GM23338 (cell line): Measurements from ENCODE around the gene PACSIN1. TPM values are rescaled to one million over a fixed set of nuclear protein-coding genes. Genes with fewer than 3 reads are reported as not detected.

Experiments
- ATAC-seq: fragments of 200-7000 bp; cut with Tn5 transposase; 3 replicates; pipeline ENCODE4 v1.9.1; 2020
- DNase-seq: peaks from one replicate; pipeline ENCODE4 v3.0.0-alpha.2; 2015; ENCODE audit warnings: low spot score
- H2AFZ ChIP-seq: fragments of 200-600 bp; sonication (generic); 2 replicates; pipeline ENCODE4 v1.8.0; 2016; ENCODE audit warnings: antibody characterized with exemption, mild to moderate bottlenecking, moderate library complexity
- H3F3A ChIP-seq: fragments of 200-600 bp; sonication (generic); replicated peaks from 2 replicates; pipeline ENCODE4 v1.8.0; 2017; ENCODE audit warnings: antibody characterized with exemption, mixed run types, low read depth
- H3K27ac ChIP-seq: fragments of 200-600 bp; sonication (generic); 2 replicates; pipeline ENCODE4 v1.6.1; 2016; ENCODE audit warnings: low read depth
- H3K27me3 ChIP-seq: fragments of 200-600 bp; sonication (generic); 2 replicates; pipeline ENCODE4 v1.8.0; 2016; ENCODE audit warnings: mild to moderate bottlenecking, mixed run types, moderate library complexity; ENCODE audit not compliant: insufficient read depth
- H3K36me3 ChIP-seq: fragments of 200-600 bp; sonication (generic); 2 replicates; pipeline ENCODE4 v1.8.0; 2016; ENCODE audit warnings: mild to moderate bottlenecking; ENCODE audit not compliant: insufficient read depth
- H3K4me1 ChIP-seq: fragments of 200-600 bp; sonication (generic); 2 replicates; pipeline ENCODE4 v1.8.0; 2016; ENCODE audit warnings: mild to moderate bottlenecking, moderate library complexity; ENCODE audit not compliant: insufficient read depth
- H3K4me2 ChIP-seq: fragments of 200-600 bp; sonication (generic); 2 replicates; pipeline ENCODE4 v1.7.1; 2017; ENCODE audit warnings: mixed run types
- H3K4me3 ChIP-seq: fragments of 200-600 bp; sonication (generic); 2 replicates; pipeline ENCODE4 v1.6.1; 2016; ENCODE audit warnings: mixed run types
- H3K79me2 ChIP-seq: fragments of 200-600 bp; sonication (generic); replicated peaks from 2 replicates; pipeline ENCODE4 v1.8.0; 2017; ENCODE audit warnings: mild to moderate bottlenecking; ENCODE audit not compliant: insufficient read depth
- H3K9me2 ChIP-seq: fragments of 200-600 bp; sonication (generic); 2 replicates; pipeline ENCODE4 v1.8.0; 2017; ENCODE audit not compliant: insufficient read depth
- H4K20me1 ChIP-seq: fragments of 200-600 bp; sonication (generic); replicated peaks from 2 replicates; pipeline ENCODE4 v1.8.0; 2017; ENCODE audit warnings: mild to moderate bottlenecking; ENCODE audit not compliant: insufficient read depth
- H3K27ac Mint-ChIP-seq: 2 replicates; pipeline ENCODE4 v1.8.0; 2020; ENCODE audit warnings: inconsistent platforms, mild to moderate bottlenecking, moderate library complexity, mixed read lengths
- H3K27me3 Mint-ChIP-seq: 3 replicates; pipeline ENCODE4 v1.8.0; 2022; ENCODE audit warnings: low read depth, mild to moderate bottlenecking, moderate library complexity, mixed read lengths, inconsistent platforms; ENCODE audit not compliant: insufficient read depth, poor library complexity
- H3K36me3 Mint-ChIP-seq: 3 replicates; pipeline ENCODE4 v1.8.0; 2021; ENCODE audit warnings: low read depth, mild to moderate bottlenecking, inconsistent platforms, moderate library complexity, mixed read lengths
- H3K4me1 Mint-ChIP-seq: 3 replicates; pipeline ENCODE4 v1.8.0; 2020; ENCODE audit warnings: mild to moderate bottlenecking, inconsistent platforms, mixed read lengths
- H3K4me3 Mint-ChIP-seq: 3 replicates; pipeline ENCODE4 v1.8.0; 2021; ENCODE audit warnings: moderate library complexity, mild to moderate bottlenecking, inconsistent platforms, mixed read lengths
- H3K9me3 Mint-ChIP-seq: 3 replicates; pipeline ENCODE4 v1.8.0; 2020; ENCODE audit warnings: moderate library complexity, mild to moderate bottlenecking, inconsistent platforms, mixed read lengths
- CREB1 ChIP-seq: fragments of 250-450 bp; sonication (Bioruptor Pico); IDR thresholded peaks from 2 replicates; pipeline ENCODE4 v1.5.0; 2020; ENCODE audit warnings: low read depth, mild to moderate bottlenecking, moderate library complexity
- EZH2 ChIP-seq: fragments of 200-600 bp; sonication (generic); IDR thresholded peaks from one replicate; pipeline ENCODE4 v1.8.0; 2017; ENCODE audit warnings: antibody characterized with exemption, mild to moderate bottlenecking, low read depth; ENCODE audit not compliant: unreplicated experiment
- EZH2phosphoT487 ChIP-seq: fragments of 200-600 bp; sonication (generic); IDR thresholded peaks from one replicate; pipeline ENCODE4 v1.8.1; 2018; ENCODE audit warnings: antibody characterized with exemption; ENCODE audit not compliant: unreplicated experiment
- JUNB ChIP-seq: IDR thresholded peaks from one replicate; pipeline ENCODE4 v1.6.1; 2016; ENCODE audit warnings: antibody characterized with exemption; ENCODE audit not compliant: unreplicated experiment
- NANOG ChIP-seq: IDR thresholded peaks from 2 replicates; pipeline ENCODE4 v1.6.1; 2016; ENCODE audit warnings: antibody characterized with exemption, borderline replicate concordance
- POLR2AphosphoS5 ChIP-seq: IDR thresholded peaks from 2 replicates; pipeline ENCODE4 v1.6.1; 2016; ENCODE audit warnings: antibody characterized with exemption, low read depth
- STAT1 ChIP-seq: IDR thresholded peaks from one replicate; pipeline ENCODE4 v1.6.1; 2016; ENCODE audit warnings: antibody characterized with exemption; ENCODE audit not compliant: unreplicated experiment
- ZNF114 ChIP-seq: fragments of 250-450 bp; sonication (Bioruptor Pico); IDR thresholded peaks from 2 replicates; pipeline ENCODE4 v1.5.0; 2020; ENCODE audit warnings: mild to moderate bottlenecking, moderate library complexity
- ZNF331 ChIP-seq: fragments of 250-450 bp; sonication (Bioruptor Pico); IDR thresholded peaks from 2 replicates; pipeline ENCODE4 v1.5.0; 2020; ENCODE audit warnings: low read depth, mild to moderate bottlenecking, moderate library complexity
- polyA plus RNA-seq: library from polyadenylated mRNA; unstranded; fragments of >200 nt; fragmentation: Nextera tagmentation; extraction: Ambion mirVana; gene quantifications from 2 replicates; pipeline ENCODE4 v1.2.1, GENCODE V29; 2016
- total RNA-seq: library from RNA; depleted of rRNA; stranded (reverse); fragments of >200 nt; shearing (Covaris generic); gene quantifications from 2 replicates; pipeline ENCODE4 v1.2.3, GENCODE V29; 2014
- TF ChIP-seq, protein P1 (sequence below), 2 experiments: fragments of 200-600 bp in 1 of 2; sonication (generic) in 1 of 2; conservative IDR thresholded peaks; 2 replicates each; pipeline versions ENCODE4 v1.5.1 to v1.6.1; 2016 to 2017; ENCODE audit warnings: antibody characterized with exemption in 2 of 2, low read depth in 2 of 2, mild to moderate bottlenecking in 2 of 2, moderate library complexity in 1 of 2
- TF ChIP-seq, protein P2 (sequence below): fragments of 250-450 bp; sonication (Bioruptor Pico); IDR thresholded peaks from 2 replicates; pipeline ENCODE4 v1.5.0; 2020; ENCODE audit warnings: mild to moderate bottlenecking, moderate library complexity
- TF ChIP-seq, protein P3 (sequence below): IDR thresholded peaks from 2 replicates; pipeline ENCODE4 v1.6.1; 2016; ENCODE audit warnings: antibody characterized with exemption
- TF ChIP-seq, protein P4 (sequence below): IDR thresholded peaks from one replicate; pipeline ENCODE4 v1.6.1; 2018; ENCODE audit warnings: antibody characterized with exemption; ENCODE audit not compliant: unreplicated experiment

PACSIN1 gene
- total and polyA plus RNA-seq, 2 experiments from 2014 or later, result 5.2 to 8.7 TPM

DNA sequence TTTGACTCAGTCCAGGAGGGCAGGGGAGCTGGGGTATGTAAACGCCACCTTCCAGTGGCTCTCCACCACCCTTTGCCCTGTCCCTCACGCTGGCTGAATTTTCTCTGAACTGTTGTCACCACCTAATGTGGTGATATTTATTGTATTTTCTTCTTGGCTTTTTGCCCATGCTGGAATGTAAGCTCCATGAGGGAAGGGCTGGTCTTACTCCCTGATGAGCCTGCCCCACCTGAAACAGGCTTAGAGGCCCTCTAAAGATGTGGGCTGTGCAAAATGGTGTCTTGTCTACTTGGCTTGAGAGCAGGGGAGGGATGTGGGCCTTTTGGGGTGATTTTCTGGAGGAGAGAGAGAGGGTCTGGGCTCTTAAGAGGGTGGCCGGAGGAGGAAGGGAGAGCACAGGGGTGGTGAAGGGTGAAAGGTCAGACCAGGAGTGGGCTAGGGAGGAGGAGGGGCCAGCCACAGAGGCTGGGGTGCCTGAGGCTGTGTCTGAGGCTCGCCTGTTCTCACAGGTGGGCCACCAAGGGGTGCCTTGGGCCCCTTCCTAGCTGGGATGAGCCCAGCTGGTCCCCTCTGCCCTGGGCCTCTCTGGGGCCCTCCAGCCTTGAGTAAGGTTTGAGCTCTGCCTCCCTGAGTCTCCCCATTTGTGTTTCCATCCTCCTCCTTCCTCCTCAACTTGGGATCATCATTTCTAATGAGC lies 52.9 kb downstream of the PACSIN1 start:
- Histone ChIP-seq H3K9me2 (no peaks in the 10 kb centered on the region), H3F3A (no peaks in the 10 kb centered on the region), H4K20me1 (no peaks in the 10 kb centered on the region; the same call in 1 of the 2 replicates), H3K4me1 (no peaks in the 10 kb centered on the region), H3K36me3 (no peaks in the 10 kb centered on the region), H3K4me2 (no peak overlapping the region), H3K4me3 (no peak overlapping the region), H3K27ac (no peak overlapping the region), H2AFZ (no peak overlapping the region), H3K27me3 (no peaks in the 10 kb centered on the region), H3K79me2 (no peaks in the 10 kb centered on the region)
- ATAC-seq, result no peak
- Mint-ChIP-seq H3K4me3 (no peak overlapping the region), H3K27me3 (peaks cover 11% of the 10 kb centered on the region), H3K9me3 (no peaks in the 10 kb centered on the region), H3K4me1 (peaks cover 6% of the 10 kb centered on the region), H3K27ac (no peak overlapping the region), H3K36me3 (no peaks in the 10 kb centered on the region; the same call in 2 of the 3 replicates)
- no peak for DNase-seq
- TF ChIP-seq JUNB, result no peak
- no peak for TF ChIP-seq ZNF114
- no peak for TF ChIP-seq ZNF331
- no peak for TF ChIP-seq EZH2
- no peak for TF ChIP-seq STAT1
- no peak for TF ChIP-seq POLR2AphosphoS5
- TF ChIP-seq, protein P1, sequence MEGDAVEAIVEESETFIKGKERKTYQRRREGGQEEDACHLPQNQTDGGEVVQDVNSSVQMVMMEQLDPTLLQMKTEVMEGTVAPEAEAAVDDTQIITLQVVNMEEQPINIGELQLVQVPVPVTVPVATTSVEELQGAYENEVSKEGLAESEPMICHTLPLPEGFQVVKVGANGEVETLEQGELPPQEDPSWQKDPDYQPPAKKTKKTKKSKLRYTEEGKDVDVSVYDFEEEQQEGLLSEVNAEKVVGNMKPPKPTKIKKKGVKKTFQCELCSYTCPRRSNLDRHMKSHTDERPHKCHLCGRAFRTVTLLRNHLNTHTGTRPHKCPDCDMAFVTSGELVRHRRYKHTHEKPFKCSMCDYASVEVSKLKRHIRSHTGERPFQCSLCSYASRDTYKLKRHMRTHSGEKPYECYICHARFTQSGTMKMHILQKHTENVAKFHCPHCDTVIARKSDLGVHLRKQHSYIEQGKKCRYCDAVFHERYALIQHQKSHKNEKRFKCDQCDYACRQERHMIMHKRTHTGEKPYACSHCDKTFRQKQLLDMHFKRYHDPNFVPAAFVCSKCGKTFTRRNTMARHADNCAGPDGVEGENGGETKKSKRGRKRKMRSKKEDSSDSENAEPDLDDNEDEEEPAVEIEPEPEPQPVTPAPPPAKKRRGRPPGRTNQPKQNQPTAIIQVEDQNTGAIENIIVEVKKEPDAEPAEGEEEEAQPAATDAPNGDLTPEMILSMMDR (conservative IDR thresholded peaks at IDR 0.05; ENCODE audit: low read depth in 2 of 2), result no peak
- no peak for TF ChIP-seq NANOG
- TF ChIP-seq CREB1 (CRISPR knock-in tag), result no peak
- TF ChIP-seq, protein P2, sequence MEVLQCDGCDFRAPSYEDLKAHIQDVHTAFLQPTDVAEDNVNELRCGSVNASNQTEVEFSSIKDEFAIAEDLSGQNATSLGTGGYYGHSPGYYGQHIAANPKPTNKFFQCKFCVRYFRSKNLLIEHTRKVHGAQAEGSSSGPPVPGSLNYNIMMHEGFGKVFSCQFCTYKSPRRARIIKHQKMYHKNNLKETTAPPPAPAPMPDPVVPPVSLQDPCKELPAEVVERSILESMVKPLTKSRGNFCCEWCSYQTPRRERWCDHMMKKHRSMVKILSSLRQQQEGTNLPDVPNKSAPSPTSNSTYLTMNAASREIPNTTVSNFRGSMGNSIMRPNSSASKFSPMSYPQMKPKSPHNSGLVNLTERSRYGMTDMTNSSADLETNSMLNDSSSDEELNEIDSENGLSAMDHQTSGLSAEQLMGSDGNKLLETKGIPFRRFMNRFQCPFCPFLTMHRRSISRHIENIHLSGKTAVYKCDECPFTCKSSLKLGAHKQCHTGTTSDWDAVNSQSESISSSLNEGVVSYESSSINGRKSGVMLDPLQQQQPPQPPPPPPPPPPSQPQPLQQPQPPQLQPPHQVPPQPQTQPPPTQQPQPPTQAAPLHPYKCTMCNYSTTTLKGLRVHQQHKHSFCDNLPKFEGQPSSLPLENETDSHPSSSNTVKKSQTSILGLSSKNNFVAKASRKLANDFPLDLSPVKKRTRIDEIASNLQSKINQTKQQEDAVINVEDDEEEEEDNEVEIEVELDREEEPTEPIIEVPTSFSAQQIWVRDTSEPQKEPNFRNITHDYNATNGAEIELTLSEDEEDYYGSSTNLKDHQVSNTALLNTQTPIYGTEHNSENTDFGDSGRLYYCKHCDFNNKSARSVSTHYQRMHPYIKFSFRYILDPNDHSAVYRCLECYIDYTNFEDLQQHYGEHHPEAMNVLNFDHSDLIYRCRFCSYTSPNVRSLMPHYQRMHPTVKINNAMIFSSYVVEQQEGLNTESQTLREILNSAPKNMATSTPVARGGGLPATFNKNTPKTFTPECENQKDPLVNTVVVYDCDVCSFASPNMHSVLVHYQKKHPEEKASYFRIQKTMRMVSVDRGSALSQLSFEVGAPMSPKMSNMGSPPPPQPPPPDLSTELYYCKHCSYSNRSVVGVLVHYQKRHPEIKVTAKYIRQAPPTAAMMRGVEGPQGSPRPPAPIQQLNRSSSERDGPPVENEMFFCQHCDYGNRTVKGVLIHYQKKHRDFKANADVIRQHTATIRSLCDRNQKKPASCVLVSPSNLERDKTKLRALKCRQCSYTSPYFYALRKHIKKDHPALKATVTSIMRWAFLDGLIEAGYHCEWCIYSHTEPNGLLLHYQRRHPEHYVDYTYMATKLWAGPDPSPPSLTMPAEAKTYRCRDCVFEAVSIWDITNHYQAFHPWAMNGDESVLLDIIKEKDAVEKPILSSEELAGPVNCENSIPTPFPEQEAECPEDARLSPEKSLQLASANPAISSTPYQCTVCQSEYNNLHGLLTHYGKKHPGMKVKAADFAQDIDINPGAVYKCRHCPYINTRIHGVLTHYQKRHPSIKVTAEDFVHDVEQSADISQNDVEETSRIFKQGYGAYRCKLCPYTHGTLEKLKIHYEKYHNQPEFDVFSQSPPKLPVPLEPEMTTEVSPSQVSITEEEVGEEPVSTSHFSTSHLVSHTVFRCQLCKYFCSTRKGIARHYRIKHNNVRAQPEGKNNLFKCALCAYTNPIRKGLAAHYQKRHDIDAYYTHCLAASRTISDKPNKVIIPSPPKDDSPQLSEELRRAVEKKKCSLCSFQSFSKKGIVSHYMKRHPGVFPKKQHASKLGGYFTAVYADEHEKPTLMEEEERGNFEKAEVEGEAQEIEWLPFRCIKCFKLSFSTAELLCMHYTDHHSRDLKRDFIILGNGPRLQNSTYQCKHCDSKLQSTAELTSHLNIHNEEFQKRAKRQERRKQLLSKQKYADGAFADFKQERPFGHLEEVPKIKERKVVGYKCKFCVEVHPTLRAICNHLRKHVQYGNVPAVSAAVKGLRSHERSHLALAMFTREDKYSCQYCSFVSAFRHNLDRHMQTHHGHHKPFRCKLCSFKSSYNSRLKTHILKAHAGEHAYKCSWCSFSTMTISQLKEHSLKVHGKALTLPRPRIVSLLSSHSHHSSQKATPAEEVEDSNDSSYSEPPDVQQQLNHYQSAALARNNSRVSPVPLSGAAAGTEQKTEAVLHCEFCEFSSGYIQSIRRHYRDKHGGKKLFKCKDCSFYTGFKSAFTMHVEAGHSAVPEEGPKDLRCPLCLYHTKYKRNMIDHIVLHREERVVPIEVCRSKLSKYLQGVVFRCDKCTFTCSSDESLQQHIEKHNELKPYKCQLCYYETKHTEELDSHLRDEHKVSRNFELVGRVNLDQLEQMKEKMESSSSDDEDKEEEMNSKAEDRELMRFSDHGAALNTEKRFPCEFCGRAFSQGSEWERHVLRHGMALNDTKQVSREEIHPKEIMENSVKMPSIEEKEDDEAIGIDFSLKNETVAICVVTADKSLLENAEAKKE (CRISPR knock-in tag), result no peak
- TF ChIP-seq, protein P3, sequence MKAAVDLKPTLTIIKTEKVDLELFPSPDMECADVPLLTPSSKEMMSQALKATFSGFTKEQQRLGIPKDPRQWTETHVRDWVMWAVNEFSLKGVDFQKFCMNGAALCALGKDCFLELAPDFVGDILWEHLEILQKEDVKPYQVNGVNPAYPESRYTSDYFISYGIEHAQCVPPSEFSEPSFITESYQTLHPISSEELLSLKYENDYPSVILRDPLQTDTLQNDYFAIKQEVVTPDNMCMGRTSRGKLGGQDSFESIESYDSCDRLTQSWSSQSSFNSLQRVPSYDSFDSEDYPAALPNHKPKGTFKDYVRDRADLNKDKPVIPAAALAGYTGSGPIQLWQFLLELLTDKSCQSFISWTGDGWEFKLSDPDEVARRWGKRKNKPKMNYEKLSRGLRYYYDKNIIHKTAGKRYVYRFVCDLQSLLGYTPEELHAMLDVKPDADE, result no peak
- TF ChIP-seq, protein P4, sequence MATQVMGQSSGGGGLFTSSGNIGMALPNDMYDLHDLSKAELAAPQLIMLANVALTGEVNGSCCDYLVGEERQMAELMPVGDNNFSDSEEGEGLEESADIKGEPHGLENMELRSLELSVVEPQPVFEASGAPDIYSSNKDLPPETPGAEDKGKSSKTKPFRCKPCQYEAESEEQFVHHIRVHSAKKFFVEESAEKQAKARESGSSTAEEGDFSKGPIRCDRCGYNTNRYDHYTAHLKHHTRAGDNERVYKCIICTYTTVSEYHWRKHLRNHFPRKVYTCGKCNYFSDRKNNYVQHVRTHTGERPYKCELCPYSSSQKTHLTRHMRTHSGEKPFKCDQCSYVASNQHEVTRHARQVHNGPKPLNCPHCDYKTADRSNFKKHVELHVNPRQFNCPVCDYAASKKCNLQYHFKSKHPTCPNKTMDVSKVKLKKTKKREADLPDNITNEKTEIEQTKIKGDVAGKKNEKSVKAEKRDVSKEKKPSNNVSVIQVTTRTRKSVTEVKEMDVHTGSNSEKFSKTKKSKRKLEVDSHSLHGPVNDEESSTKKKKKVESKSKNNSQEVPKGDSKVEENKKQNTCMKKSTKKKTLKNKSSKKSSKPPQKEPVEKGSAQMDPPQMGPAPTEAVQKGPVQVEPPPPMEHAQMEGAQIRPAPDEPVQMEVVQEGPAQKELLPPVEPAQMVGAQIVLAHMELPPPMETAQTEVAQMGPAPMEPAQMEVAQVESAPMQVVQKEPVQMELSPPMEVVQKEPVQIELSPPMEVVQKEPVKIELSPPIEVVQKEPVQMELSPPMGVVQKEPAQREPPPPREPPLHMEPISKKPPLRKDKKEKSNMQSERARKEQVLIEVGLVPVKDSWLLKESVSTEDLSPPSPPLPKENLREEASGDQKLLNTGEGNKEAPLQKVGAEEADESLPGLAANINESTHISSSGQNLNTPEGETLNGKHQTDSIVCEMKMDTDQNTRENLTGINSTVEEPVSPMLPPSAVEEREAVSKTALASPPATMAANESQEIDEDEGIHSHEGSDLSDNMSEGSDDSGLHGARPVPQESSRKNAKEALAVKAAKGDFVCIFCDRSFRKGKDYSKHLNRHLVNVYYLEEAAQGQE, result no peak
- no peak for TF ChIP-seq EZH2phosphoT487
